Inflammatory macrophage (primary cell): ENCODE measurements around the gene EMC6.
A peak's percentile ranks its signal among the peaks of the same experiment; 100 is the strongest.
"Not testable (repeated sequence)": the region's sequence is repeated elsewhere in the genome, so short reads cannot be mapped to it uniquely, and the experiment has no call there.

Experiments
- DNase-seq, 2 donors: peaks; one replicate each; pipeline ENCODE4 v3.0.0-alpha.2; 2020 to 2022

EMC6 gene

DNA sequence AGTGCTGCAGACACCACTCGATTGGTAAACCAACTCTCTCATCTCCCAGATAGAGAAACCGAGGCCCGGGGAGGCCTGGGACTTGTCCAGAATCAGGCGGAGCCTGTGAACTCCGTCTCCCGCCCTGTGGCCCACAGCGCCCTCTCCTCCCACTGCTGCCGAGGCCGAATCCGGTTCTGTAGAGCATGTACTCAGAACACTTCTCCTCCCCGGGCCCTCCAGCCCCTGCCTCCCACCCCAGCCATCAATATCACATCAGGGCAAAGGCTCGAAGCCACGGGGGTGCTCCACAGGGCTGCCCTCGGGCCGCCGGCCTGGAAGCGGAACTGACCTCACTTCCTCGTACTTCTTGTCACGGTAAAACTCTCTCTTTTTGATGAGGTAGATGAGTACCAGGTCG is 13.0 kb downstream of the EMC6 start:
- no peak for DNase-seq

- DNase-seq = no peak
These were observed 13.4 kb downstream of the EMC6 start for GRCh38 chr17:3682033-3682432.

DNA sequence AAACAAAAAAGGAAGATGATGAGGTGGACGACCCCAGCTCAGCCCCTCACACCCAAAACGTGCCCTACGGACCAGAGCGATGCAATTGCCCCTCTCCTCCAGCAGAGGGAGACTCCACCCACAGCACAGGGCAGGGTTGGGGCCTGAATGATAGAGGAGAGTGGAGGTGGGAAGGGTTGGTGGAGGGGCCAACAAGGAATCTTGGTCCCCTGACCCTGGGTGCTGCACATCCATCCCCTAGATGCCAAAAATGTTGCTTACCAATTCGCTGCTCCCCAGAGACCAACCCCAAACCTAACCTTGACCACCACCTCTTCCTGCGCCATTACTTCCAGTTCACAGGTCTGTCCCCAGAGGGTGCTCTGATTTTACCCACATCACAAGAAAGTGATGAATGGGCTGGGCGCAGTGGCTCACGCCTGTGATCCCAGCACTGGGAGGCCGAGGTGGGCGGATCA is 14.5 kb downstream of the EMC6 start:
- DNase-seq = peak; percentile 37 to 42

DNA sequence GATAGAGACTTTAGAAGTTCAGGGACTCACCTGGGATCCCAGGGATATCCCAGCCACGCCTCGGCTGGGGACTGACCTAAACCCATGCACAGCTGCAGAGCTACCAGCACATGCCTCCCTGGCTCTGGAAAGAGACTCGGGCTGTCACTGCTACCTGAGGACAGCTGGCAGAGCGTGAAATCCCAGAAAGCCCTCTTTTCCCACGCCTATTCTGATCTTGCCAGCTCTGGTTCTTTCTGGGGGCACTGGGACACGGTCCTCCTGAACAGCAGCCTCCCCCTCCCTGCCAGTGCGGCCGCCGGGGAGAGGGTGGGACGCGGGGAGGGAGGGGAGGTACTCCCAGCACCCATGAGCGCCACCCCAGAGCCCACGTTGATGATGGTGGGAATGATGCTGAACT is 16.6 kb downstream of the EMC6 start:
- DNase-seq = no peak

DNA sequence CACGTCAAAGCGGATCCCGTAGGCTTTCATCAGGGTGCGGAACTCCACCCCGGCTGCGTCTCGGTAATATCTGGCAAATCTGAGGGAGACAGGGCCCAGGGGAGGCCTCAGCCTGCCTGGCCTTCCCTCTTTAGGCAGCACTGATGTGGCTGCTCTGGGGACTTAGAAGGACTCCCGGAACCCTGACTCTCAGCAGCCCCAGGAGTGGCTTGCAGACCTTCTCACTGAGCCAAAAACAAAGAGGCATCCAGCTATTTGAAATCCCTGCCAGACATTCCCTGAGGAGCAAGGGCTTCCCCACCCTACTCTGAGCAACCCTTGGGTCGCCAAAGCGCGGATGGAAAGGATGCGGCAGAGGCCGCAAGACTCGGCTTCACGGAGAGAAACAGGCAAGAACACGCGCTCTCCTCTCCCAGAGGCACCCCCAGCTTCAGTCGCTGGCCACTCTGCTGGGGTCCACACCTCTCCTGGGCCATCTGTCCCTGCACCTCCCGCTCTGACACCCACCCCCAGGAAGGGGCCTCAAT is 19.5 kb downstream of the EMC6 start:
- no peak for DNase-seq

DNA sequence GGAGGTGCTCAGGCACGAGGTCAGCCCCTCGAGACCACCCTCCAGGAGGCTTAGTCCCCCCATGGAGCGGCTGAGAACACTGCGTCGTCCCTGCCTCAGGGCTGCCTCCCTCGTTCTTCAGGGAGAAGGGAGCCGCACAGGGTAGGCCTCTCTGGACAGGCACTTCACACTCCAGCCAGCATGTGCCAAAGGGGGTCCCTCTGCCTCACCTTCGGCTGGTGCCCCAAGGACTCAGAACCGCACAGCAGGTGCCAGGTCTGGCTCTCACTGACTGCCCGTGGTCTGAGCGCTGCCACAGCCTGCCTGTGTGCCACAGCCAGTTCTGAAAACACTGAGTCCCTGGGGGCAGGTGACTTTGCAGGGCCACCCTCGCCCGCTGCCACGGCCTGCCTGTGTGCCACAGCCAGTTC is 20.2 kb downstream of the EMC6 start:
- DNase-seq = no peak

- no peak for DNase-seq
These were observed 20.9 kb downstream of the EMC6 start for GRCh38 chr17:3689262-3690093.

DNA sequence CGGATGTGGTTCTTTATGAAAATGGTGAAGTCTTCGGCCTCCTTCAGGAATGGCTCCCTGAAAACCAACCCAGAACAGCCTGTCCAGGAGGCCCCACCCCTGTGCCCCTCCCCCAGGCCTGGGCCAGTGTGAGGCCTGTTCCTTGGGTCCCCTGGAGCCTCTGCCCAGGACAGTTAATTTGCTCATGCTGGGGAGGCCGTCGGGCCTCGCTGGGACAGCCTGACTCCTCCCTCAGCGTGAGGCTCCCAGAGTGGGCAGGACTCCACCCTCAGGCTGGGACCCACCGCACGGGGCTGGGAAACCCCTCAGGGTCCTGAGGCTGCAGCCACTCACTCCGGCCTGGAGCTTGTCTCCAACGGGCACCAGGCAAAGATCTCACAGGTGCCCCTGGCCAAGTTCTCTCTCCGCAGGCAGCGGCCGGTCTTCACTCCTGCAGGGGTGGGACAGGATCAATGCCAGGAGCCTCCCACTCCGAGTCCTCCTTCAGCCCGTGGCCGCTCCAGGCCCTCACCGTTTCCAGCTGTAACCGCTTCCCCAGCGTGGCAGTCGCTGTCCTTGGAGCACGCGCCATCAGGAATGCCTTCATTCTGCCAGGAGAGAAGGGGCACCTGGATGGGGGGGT is 21.6 kb downstream of the EMC6 start:
- no peak for DNase-seq

DNA sequence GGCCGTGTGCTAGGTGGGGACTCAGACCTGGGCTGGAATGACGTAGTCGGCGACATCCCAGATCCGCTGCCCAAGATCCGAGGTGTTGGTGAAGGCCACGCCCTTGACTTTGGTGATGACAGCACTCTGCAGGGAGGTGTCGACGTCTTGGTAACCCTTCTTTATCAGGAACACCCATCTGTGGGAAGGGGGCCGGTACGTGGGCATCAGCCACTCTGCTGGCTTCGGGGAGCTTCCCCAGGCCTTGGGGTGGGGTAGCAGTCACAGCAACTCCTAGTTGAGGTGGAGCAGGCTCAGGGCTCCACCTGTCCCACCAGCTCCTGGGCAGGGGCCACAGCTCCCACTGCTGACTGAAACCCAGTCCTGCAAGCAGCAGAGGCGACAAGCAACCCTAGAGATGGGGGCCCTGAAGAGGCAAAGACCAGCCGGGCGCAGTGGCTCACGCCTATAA is 23.0 kb downstream of the EMC6 start:
- DNase-seq = no peak

- no peak for DNase-seq
These were observed 23.7 kb downstream of the EMC6 start for GRCh38 chr17:3692346-3692745.

DNA sequence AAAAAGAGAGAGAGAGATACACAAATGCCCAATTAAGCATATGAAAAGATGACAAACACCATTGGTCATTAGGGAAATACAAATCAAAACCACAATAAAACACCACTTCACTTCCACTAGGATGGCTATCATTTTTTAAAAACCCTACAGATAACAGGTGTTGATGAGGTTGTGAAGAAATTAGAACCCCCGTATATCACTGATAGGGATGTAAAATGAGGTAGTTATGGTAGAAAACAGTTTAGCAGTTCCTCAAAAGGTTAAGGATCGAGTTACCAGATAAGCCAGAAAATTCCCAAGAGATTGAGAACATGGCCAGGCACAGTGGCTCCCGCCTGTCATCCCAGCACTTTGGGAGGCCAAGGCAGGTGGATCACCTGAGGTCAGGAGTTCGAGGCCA is 24.5 kb downstream of the EMC6 start:
- DNase-seq = no peak

DNA sequence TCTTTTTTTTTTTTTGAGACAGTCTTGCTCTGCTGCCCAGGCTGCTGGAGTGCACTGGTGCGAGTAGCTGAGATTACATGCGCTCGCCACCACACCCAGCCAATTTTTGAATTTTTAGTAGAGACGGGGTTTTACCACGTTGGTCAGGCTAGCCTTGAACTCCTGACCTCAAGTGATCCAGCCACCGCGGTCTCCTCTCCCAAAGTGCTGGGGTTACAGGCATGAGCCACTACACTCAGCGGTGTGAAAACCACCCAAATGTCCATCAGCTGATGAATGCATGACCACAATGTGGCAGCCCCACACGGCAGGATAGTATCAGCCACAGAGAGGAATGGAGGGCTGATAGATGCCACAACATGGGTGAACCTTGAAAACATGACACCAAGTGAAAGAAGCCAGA is 25.2 kb downstream of the EMC6 start:
- no peak for DNase-seq

- DNase-seq = no peak
These were observed 26.6 kb downstream of the EMC6 start for GRCh38 chr17:3695129-3695722.

- DNase-seq = peak; percentile 38 to 52
These were observed 27.3 kb downstream of the EMC6 start, which contains the start of gene P2RX5 for GRCh38 chr17:3695723-3696411. Gene P2RX5 (minus strand): TSS chr17:3696155. CDS start chr17:3696005, 150 bp downstream.

DNA sequence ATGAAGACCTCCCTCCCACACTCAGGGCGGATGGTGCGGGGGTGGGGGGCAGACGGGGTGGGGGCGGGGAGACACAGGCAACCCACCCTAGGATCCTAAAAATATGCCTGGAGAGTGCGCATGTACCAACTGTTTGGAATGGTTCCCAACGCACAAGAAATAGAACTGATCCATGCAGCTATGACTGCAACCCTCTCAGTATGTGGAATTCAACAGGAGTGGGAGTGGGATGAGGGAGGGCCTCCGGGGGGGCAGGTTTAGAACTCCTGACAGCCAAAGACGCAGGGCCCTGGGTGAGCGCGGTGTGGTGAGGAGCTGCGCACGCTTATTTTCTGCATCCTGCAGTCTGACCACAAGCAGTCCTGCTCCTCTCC is 28.5 kb downstream of the EMC6 start:
- no peak for DNase-seq

DNA sequence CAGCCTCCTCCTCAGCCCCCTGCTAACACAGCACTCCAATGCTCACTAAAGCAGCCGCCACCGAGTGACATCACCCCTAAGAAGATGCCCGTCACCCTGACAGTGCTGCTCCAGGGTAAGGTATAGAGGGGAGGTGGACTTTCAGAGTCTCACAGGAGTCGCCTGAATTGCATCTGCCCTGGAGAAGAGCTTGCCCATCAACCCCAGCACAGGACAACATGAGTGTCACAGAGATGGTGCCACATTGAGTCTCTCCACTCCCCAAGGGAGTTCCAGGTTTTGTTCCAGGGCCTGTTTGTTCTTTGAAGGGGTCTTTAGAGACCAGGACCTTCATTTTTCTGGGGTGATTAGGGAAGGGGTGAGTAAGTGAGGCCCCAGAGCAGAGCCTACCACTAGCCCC is 29.5 kb downstream of the EMC6 start:
- no peak for DNase-seq

- no peak for DNase-seq
These were observed 31.3 kb downstream of the EMC6 start for GRCh38 chr17:3699951-3700350.

DNA sequence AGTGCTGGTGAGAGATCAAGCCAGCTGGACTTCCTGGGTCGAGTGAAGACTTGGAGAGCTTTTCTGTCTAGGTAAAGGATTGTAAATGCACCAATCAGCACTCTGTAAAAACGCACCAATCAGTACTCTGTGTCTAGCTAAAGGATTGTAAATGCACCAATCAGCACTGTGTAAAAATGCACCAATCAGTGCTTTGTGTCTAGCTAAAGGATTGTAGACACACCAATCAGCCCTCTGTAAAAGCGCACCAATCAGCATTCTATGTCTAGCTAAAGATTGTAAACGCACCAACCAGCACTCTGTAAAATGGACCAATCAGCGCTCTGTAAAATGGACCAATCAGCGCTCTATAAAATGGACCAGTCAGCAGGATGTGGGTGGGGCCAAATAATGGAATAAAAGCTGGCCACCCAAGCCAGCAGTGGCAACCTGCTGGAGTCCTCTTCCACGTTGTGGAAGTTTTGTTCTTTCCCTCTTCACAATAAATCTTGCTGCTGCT is 33.5 kb downstream of the EMC6 start:
- DNase-seq = not testable (repeated sequence)

DNA sequence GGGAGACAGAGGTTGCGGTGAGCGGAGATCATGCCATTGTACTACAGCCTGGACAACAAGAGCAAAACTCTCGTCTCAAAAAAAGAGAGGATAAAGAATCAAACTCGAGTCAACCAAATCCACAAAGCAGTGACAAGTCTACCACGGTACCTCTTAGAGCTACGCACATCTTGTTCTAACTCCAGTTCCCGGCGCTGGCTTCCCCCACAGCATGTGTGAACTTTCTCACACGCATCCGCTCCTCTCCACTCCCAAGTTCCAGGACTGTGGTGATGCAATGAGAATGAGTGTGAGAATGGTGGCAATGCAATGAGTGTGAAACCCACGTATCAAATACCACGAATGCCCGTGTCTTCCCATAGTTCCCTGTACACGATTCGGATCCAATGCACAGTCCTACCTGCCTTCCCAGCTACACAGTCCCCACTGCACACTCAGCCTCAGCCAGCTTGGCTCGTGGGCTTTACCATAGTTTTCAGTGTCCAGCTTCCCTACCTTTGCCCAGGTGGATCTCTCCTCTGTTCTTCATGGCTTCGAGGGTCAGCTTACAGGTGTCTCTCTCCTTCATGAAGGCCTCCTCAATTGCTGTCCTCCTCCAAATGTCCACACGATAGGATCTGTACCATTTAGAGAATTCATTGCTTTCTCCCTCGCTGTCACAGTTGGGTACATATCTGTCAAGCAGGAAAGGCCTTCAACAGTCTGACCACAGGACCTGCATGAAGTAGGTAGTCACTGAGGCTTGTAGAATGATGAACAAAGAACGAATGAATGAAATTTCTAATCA is 36.5 kb downstream of the EMC6 start:
- DNase-seq = no peak

DNA sequence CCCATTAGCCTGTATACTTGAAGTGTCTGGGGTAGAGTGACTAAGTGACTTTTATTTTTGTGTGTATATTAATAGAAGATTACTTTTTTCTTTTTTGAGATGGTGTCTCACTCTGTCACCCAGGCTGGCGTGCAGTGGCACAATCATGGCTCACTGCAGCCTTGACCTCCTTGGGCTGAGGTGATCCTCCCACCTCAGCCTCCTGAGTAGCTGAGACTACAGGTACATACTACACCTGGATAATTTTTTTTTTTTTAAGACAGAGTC is 37.0 kb downstream of the EMC6 start:
- not testable (repeated sequence) for DNase-seq

DNA sequence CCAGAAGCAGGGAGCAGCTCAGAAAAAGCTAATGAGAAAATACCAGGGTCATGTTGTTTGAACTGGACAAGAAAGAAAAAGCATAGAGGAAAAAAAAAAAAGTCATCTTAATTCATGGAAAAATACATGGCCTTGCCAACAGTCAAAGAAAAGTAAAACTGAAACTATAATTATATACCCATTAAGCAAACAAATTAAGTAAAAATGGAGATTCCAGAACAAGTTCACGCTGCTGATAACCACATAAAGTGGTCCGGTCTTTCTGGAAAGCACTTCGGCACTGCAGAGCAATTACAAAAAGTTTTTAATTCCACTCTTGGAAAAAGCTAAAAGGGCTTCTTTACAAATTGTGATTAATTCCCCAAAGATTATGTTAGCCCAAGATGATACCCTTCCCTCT is 39.8 kb downstream of the EMC6 start:
- no peak for DNase-seq

DNA sequence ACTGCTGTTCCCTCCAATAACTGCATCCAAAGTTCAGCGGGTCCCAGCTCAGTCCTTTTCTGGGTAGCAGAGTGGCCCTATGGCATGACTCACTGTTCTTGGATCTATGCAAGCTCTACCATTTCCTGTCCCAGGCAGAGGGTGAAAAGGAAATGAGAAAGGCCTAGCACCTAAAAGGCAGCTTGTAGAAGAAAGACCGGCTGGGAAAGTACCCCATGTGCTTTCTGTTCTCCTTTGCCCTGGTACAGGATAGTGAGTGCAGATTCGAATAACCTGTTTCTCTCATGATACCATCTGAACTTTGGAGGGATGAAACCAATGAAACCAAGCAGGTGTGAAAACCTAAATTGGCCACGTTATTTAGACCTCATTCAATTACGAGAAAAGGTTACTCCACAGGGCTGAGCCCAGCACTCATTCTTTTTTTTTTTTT is 42.4 kb downstream of the EMC6 start:
- DNase-seq = peak; percentile 68 to 72
